H1 (cell line): Measurements from ENCODE around the gene SBSN. TPM values are rescaled to one million over a fixed set of nuclear protein-coding genes. Genes with fewer than 3 reads are reported as not detected.

ENCODE experiments used
- CTCF ChIA-PET: fragments of 300-600 bp; sonication (Branson Sonifier 250); formaldehyde crosslinking; loops from one replicate; lab custom pipeline; 2021; ENCODE audit not compliant: partially characterized antibody; lab: Charles Lee
- POLR2A ChIA-PET: fragments of 300-600 bp; sonication (Branson Sonifier 250); formaldehyde crosslinking; loops from one replicate; lab custom pipeline; 2021; ENCODE audit warnings: inconsistent platforms; ENCODE audit not compliant: partially characterized antibody; lab: Charles Lee
- DNase-seq, 2 experiments: peaks; one replicate each; pipeline versions ENCODE4 v3.0.0 to v3.0.0-alpha.2; 2010 to 2022; ENCODE audit warnings: low spot score in 2 of 2, low read depth in 1 of 2, mixed read lengths in 1 of 2
- FAIRE-seq: peaks from 2 replicates; lab custom pipeline; 2011; peaks lifted over from hg19 to GRCh38; lab: Jason Lieb, UNC
- H2AFZ ChIP-seq: 2 replicates; pipeline ENCODE4 v1.8.1; 2012; ENCODE audit warnings: low read length, inconsistent platforms
- H2AK5ac ChIP-seq: 2 replicates; pipeline ENCODE4 v1.6.1; 2013; ENCODE audit warnings: low read depth, low read length
- H2BK120ac ChIP-seq: replicated peaks from 2 replicates; pipeline ENCODE3; 2013; ENCODE audit warnings: low read depth, low read length, inconsistent platforms
- H2BK12ac ChIP-seq: 2 replicates; pipeline ENCODE4 v1.6.1; 2013; ENCODE audit warnings: low read depth, low read length
- H2BK15ac ChIP-seq: 2 replicates; pipeline ENCODE4 v1.6.1; 2013; ENCODE audit warnings: low read length
- H2BK20ac ChIP-seq: 2 replicates; pipeline ENCODE4 v1.6.1; 2013; ENCODE audit warnings: low read length
- H2BK5ac ChIP-seq: 2 replicates; pipeline ENCODE4 v1.6.1; 2013; ENCODE audit warnings: low read depth, low read length
- H3K14ac ChIP-seq: 2 replicates; pipeline ENCODE4 v1.6.1; 2013; ENCODE audit warnings: inconsistent platforms; ENCODE audit not compliant: insufficient read length
- H3K18ac ChIP-seq: 2 replicates; pipeline ENCODE4 v1.6.1; 2013; ENCODE audit warnings: low read length; ENCODE audit errors: extremely low read depth
- H3K23ac ChIP-seq: 2 replicates; pipeline ENCODE4 v1.6.1; 2013; ENCODE audit warnings: inconsistent platforms; ENCODE audit not compliant: insufficient read length
- H3K23me2 ChIP-seq: 2 replicates; pipeline ENCODE4 v1.6.1; 2013; ENCODE audit warnings: low read depth, low read length
- H3K27ac ChIP-seq: 2 replicates; pipeline ENCODE4 v1.6.1; 2011; ENCODE audit warnings: low read depth, low read length, inconsistent platforms
- H3K27me3 ChIP-seq, 4 experiments: replicated peaks in 1 of 4; 1 replicate in 1 of 4; 2 replicates in 3 of 4; pipeline versions ENCODE4 v1.6.1 to v1.8.1; 2011 to 2013; ENCODE audit warnings: low read length in 3 of 4, mild to moderate bottlenecking in 3 of 4, inconsistent platforms in 2 of 4, mixed read lengths in 2 of 4, moderate library complexity in 1 of 4; ENCODE audit not compliant: control insufficient read depth in 3 of 4, insufficient read depth in 3 of 4; ENCODE audit errors: extremely low read depth in 1 of 4
- H3K36me3 ChIP-seq, 4 experiments: 2 replicates each; pipeline versions ENCODE4 v1.6.1 to v1.8.1; 2011 to 2013; ENCODE audit warnings: mild to moderate bottlenecking in 4 of 4, low read length in 3 of 4, moderate library complexity in 2 of 4, control low read depth in 1 of 4, inconsistent platforms in 1 of 4; ENCODE audit not compliant: insufficient read depth in 4 of 4, control insufficient read depth in 2 of 4
- H3K4ac ChIP-seq: replicated peaks from 2 replicates; pipeline ENCODE3; 2013; ENCODE audit warnings: low read length, low read depth, mixed read lengths, inconsistent platforms; ENCODE audit not compliant: insufficient read length
- H3K4me1 ChIP-seq, 4 experiments: replicated peaks in 1 of 4; 1 replicate in 1 of 4; 2 replicates in 3 of 4; pipeline versions ENCODE4 v1.6.1 to v1.8.1; 2011 to 2013; ENCODE audit warnings: low read length in 3 of 4, inconsistent platforms in 2 of 4, mixed read lengths in 1 of 4; ENCODE audit not compliant: insufficient read depth in 4 of 4, control insufficient read depth in 3 of 4
- H3K4me2 ChIP-seq, 2 experiments: 2 replicates each; pipeline versions ENCODE4 v1.6.1 to v1.8.1; 2011 to 2013; ENCODE audit warnings: low read depth in 2 of 2, low read length in 2 of 2, control low read depth in 1 of 2, inconsistent platforms in 1 of 2, mild to moderate bottlenecking in 1 of 2; ENCODE audit not compliant: insufficient read depth in 1 of 2
- H3K4me3 ChIP-seq, 4 experiments: fragments of 200-600, 300-600 bp in 1 of 4; sonication (generic), shearing (Covaris generic), sonication (Bioruptor Twin) in 1 of 4; 2 replicates each; pipeline versions ENCODE4 v1.5.1 to v1.8.1; 2011 to 2016; ENCODE audit warnings: low read length in 4 of 4, low read depth in 3 of 4, control low read depth in 2 of 4, inconsistent platforms in 2 of 4, mild to moderate bottlenecking in 2 of 4, mixed read lengths in 1 of 4, moderate library complexity in 1 of 4; ENCODE audit not compliant: insufficient read depth in 2 of 4; ENCODE audit errors: extremely low read depth in 1 of 4
- H3K56ac ChIP-seq: replicated peaks from 2 replicates; pipeline ENCODE3; 2013; ENCODE audit warnings: low read depth, mild to moderate bottlenecking, mixed read lengths, low read length, inconsistent platforms; ENCODE audit not compliant: insufficient read length
- H3K79me1 ChIP-seq: 2 replicates; pipeline ENCODE4 v1.6.1; 2013; ENCODE audit warnings: low read depth, low read length, control low read depth
- H3K79me2 ChIP-seq, 2 experiments: 2 replicates each; pipeline versions ENCODE4 v1.6.1 to v1.8.1; 2012 to 2013; ENCODE audit warnings: low read length in 2 of 2, mild to moderate bottlenecking in 2 of 2, inconsistent platforms in 1 of 2; ENCODE audit not compliant: insufficient read depth in 2 of 2, control insufficient read depth in 1 of 2
- H3K9ac ChIP-seq, 4 experiments: replicated peaks in 1 of 4; 1 replicate in 1 of 4; 2 replicates in 3 of 4; pipeline versions ENCODE4 v1.6.1 to v1.8.1; 2011 to 2013; ENCODE audit warnings: low read depth in 3 of 4, low read length in 3 of 4, control low read depth in 2 of 4, mild to moderate bottlenecking in 2 of 4, moderate library complexity in 2 of 4, inconsistent platforms in 1 of 4; ENCODE audit errors: extremely low read depth in 1 of 4
- H3K9me3 ChIP-seq, 2 experiments: 2 replicates each; pipeline versions ENCODE4 v1.6.1 to v1.8.1; 2012 to 2013; ENCODE audit warnings: mild to moderate bottlenecking in 2 of 2, moderate library complexity in 2 of 2, control low read depth in 1 of 2, inconsistent platforms in 1 of 2, low read depth in 1 of 2, low read length in 1 of 2, mixed read lengths in 1 of 2; ENCODE audit not compliant: insufficient read depth in 2 of 2
- H4K20me1 ChIP-seq, 2 experiments: replicated peaks in 1 of 2; 2 replicates each; pipeline versions ENCODE3 to v1.8.1; 2011 to 2013; ENCODE audit warnings: inconsistent platforms in 2 of 2, low read length in 2 of 2, mild to moderate bottlenecking in 1 of 2; ENCODE audit not compliant: insufficient read depth in 2 of 2, control insufficient read depth in 1 of 2
- H4K5ac ChIP-seq: 2 replicates; pipeline ENCODE4 v1.6.1; 2013; ENCODE audit warnings: low read length, low read depth, mixed read lengths, inconsistent platforms; ENCODE audit not compliant: insufficient read length
- H4K8ac ChIP-seq: 2 replicates; pipeline ENCODE4 v1.8.0; 2013; ENCODE audit warnings: mild to moderate bottlenecking, moderate library complexity, low read length, inconsistent platforms; ENCODE audit not compliant: insufficient read depth; ENCODE audit errors: extremely low read depth
- H4K91ac ChIP-seq: replicated peaks from 2 replicates; pipeline ENCODE3; 2013; ENCODE audit warnings: low read length, mixed read lengths, inconsistent platforms; ENCODE audit not compliant: insufficient read length
- BRCA1 ChIP-seq: IDR thresholded peaks from 2 replicates; pipeline ENCODE4 v1.6.1; 2012; ENCODE audit warnings: low read depth, low read length, improper control_type of control experiment
- CBX8 ChIP-seq: fragments of 300-800, 300-1000 bp; sonication (generic); IDR thresholded peaks from 2 replicates; pipeline ENCODE4 v1.7.1; 2016; ENCODE audit warnings: low read depth, low read length, borderline replicate concordance
- CHD1 ChIP-seq: IDR thresholded peaks from 2 replicates; pipeline ENCODE4 v1.6.1; 2012; ENCODE audit warnings: low read depth, low read length, improper control_type of control experiment
- CREB1 ChIP-seq: IDR thresholded peaks from 2 replicates; pipeline ENCODE4 v1.6.1; 2012; ENCODE audit warnings: inconsistent platforms
- KDM1A ChIP-seq: fragments of 200-600, 300-600 bp; sonication (generic); IDR thresholded peaks from 2 replicates; pipeline ENCODE4 v1.7.1; 2016; ENCODE audit warnings: mild to moderate bottlenecking, low read length, borderline replicate concordance
- POLR2AphosphoS5 ChIP-seq: IDR thresholded peaks from 2 replicates; pipeline ENCODE4 v1.6.1; 2011; ENCODE audit warnings: low read depth, low read length
- RAD21 ChIP-seq, 2 experiments: IDR thresholded peaks in 1 of 2; conservative IDR thresholded peaks in 1 of 2; 2 replicates each; pipeline ENCODE4 v1.6.1; 2011; ENCODE audit warnings: low read depth in 2 of 2, low read length in 2 of 2, improper control_type of control experiment in 1 of 2, inconsistent platforms in 1 of 2, mild to moderate bottlenecking in 1 of 2, moderate library complexity in 1 of 2
- SAP30 ChIP-seq: fragments of 300-600 bp; sonication (generic); IDR thresholded peaks from 2 replicates; pipeline ENCODE4 v1.7.1; 2012; ENCODE audit warnings: low read length, moderate library complexity, mild to moderate bottlenecking, inconsistent platforms; ENCODE audit not compliant: insufficient read depth, insufficient replicate concordance
- SP2 ChIP-seq: IDR thresholded peaks from 2 replicates; pipeline ENCODE4 v1.6.1; 2012; ENCODE audit warnings: mild to moderate bottlenecking, low read length, inconsistent platforms
- SP4 ChIP-seq: IDR thresholded peaks from 2 replicates; pipeline ENCODE4 v1.6.1; 2012; ENCODE audit warnings: low read length, inconsistent platforms
- SRF ChIP-seq: IDR thresholded peaks from 2 replicates; pipeline ENCODE4 v1.6.1; 2011; ENCODE audit warnings: mild to moderate bottlenecking, low read depth, low read length, moderate library complexity
- TCF12 ChIP-seq: IDR thresholded peaks from 2 replicates; pipeline ENCODE4 v1.6.1; 2011; ENCODE audit warnings: low read depth, mild to moderate bottlenecking, low read length
- USF2 ChIP-seq: IDR thresholded peaks from 2 replicates; pipeline ENCODE4 v1.6.1; 2011; ENCODE audit warnings: low read length, improper control_type of control experiment
- WGBS, 2 experiments: shearing (Covaris generic) in 1 of 2; methylation state at CpG; one replicate each; pipeline versions ENCODE4 v1.1.6 to v1.1.7; 2013 to 2015; ENCODE audit warnings: low lambda C conversion rate in 2 of 2, mixed read lengths in 2 of 2, inconsistent platforms in 1 of 2, low coverage in 1 of 2, missing lambda C conversion rate in 1 of 2; ENCODE audit not compliant: insufficient replicate concordance in 2 of 2, insufficient coverage in 1 of 2, insufficient read length in 1 of 2; ENCODE audit errors: extremely low coverage in 1 of 2, missing lambda C conversion rate in 1 of 2; 5-methylcytosine and 5-hydroxymethylcytosine counted together
- polyA plus RNA-seq, 7 experiments: library from polyadenylated mRNA; depleted of rRNA in 3 of 7; stranded (reverse) in 5 of 7; unstranded in 2 of 7; fragments of >200 nt in 5 of 7; fragments of 200-250 nt in 2 of 7; gene quantifications; 1 replicate in 5 of 7; 2 replicates in 1 of 7; 4 replicates in 1 of 7; pipeline versions ENCODE4 v1.2.1 to v1.2.3, GENCODE V29; 2011 to 2013; ENCODE audit warnings: missing spikeins in 2 of 7, mixed read lengths in 2 of 7
- total RNA-seq: library from RNA; stranded (reverse); fragmentation: NEBNext Ultra II Directional; extraction: Animal tissue kit (Norgen Biotek cat#: 25700); gene quantifications from 2 replicates; pipeline ENCODE4 v1.2.1, GENCODE V29; 2021

Gene SBSN
- total and polyA plus RNA-seq, 2 of the 8 experiments (the other 6 are each of a cell fraction or from before 2014, with no cell fraction given) = not detected

- Histone ChIP-seq H2AFZ (no peak overlapping the region), H3K56ac (no peak overlapping the region), H3K27ac (no peak overlapping the region), H3K9me3 (no peaks in the 10 kb centered on the region), H4K20me1 (peaks cover 5 to 15% of the 10 kb centered on the region in 2 experiments), H3K79me1 (0 out of 2 replicates have a peak, but pooled peaks cover 6% of the 10 kb centered on the region), H2BK120ac (no peak overlapping the region), H4K5ac (no peak overlapping the region), H3K79me2 (peaks cover 0 to 15% of the 10 kb centered on the region in 2 experiments; a peak in 2 of 4 replicates), H4K91ac (no peak overlapping the region), H3K9ac (no peak overlapping the region), H3K23me2 (peaks cover 3% of the 10 kb centered on the region; the same call in 1 of the 2 replicates), H3K14ac (no peak overlapping the region), H4K8ac (no peak overlapping the region), H3K36me3 (peaks cover 0 to 9% (median 6%) of the 10 kb centered on the region in 4 experiments; a peak in 4 of 8 replicates), H2BK15ac (no peak overlapping the region), H3K27me3 (no peaks in the 10 kb centered on the region), H3K4ac (no peak overlapping the region), H2BK12ac (no peak overlapping the region), H3K18ac (no peak overlapping the region), H3K4me1 (peaks cover 0 to 12% (median 6%) of the 10 kb centered on the region in 4 experiments; a peak in 5 of 7 replicates), H2AK5ac (no peak overlapping the region), H3K4me3 (no peak overlapping the region), H2BK20ac (no peak overlapping the region), H3K4me2 (no peak overlapping the region), H3K23ac (no peak overlapping the region), H2BK5ac (no peak overlapping the region)
- no peak for FAIRE-seq
- POLR2A ChIA-PET = interaction anchor here (0.9 to 4.4 kb wide), 5 partner anchors 9 to 103 kb away, joined by 3 to 19 read pairs (median 4); no protein-coding TSS in a partner anchor
- CTCF ChIA-PET = interaction anchor here (1.0 to 1.5 kb wide), 2 partner anchors 8 to 104 kb away, joined by 3 read pairs; no protein-coding TSS in a partner anchor
- no peak for DNase-seq
- WGBS, 2 experiments = 94% methylated on average over 6 of the region's 7 CpGs; no CpG with 5 or more reads in 1 of the 2 experiments
- TF ChIP-seq CREB1 (no peak), SP4 (no peak), USF2 (no peak), CHD1 (no peak), TCF12 (no peak), SP2 (no peak), POLR2AphosphoS5 (no peak), KDM1A (no peak), SRF (no peak), BRCA1 (no peak), CBX8 (no peak), SAP30 (no peak), RAD21 (IDR thresholded peaks at IDR 0.05 in 1 of 2, conservative IDR thresholded peaks at IDR 0.05 in 1 of 2; ENCODE audit: low read depth in 2 of 2, low read length in 2 of 2) (no peak)
These were observed 12.3 kb upstream of the SBSN start for GRCh38 chr19:35540356-35540927.
